Mucosa of gallbladder (tissue), 1 donor: ENCODE measurements around the gene HIPK2. TPM values are rescaled to one million over a fixed set of nuclear protein-coding genes. Genes with fewer than 3 reads are reported as not detected.

Experiments
- DNase-seq: peaks from one replicate; pipeline ENCODE4 v3.0.0-alpha.2; 2020; ENCODE audit warnings: low spot score
- total RNA-seq: library from RNA; stranded (reverse); gene quantifications from one replicate; pipeline ENCODE4 v1.2.1, GENCODE V29; 2021
- donor health status: DM: no; HTN: no; CAD: no.

HIPK2 gene
- total RNA-seq, 1 donor from 2014 or later = 49.0 TPM

GRCh38 chr7:139538881-139539635 is 238.7 kb downstream of the HIPK2 start:
- DNase-seq = no peak

GRCh38 chr7:139536152-139536551 is 241.6 kb downstream of the HIPK2 start:
- no peak for DNase-seq

GRCh38 chr7:139534966-139535651 is 242.7 kb downstream of the HIPK2 start:
- no peak for DNase-seq

- no peak for DNase-seq
Observed at GRCh38 chr7:139534096-139534495, 243.7 kb downstream of the HIPK2 start.

GRCh38 chr7:139532636-139533155 is 245.1 kb downstream of the HIPK2 start:
- no peak for DNase-seq

- DNase-seq = no peak
Observed at GRCh38 chr7:139531094-139531493, 246.7 kb downstream of the HIPK2 start.

- no peak for DNase-seq
Observed at GRCh38 chr7:139526578-139527544, 250.9 kb downstream of the HIPK2 start.

GRCh38 chr7:139525750-139526149 is 252.0 kb downstream of the HIPK2 start:
- no peak for DNase-seq

- no peak for DNase-seq
Observed at GRCh38 chr7:139525239-139525638, 252.6 kb downstream of the HIPK2 start.

GRCh38 chr7:139523968-139524815 is 253.6 kb downstream of the HIPK2 start:
- no peak for DNase-seq

GRCh38 chr7:139523199-139523941 is 254.4 kb downstream of the HIPK2 start, which contains the start of gene CLEC2L:
TSS of gene CLEC2L (plus strand) at chr7:139523685. CDS start at chr7:139523928, 243 bp downstream.
- no peak for DNase-seq

- no peak for DNase-seq
Observed at GRCh38 chr7:139522830-139523198, 255.0 kb downstream of the HIPK2 start.

- no peak for DNase-seq
Observed at GRCh38 chr7:139521439-139521838, 256.4 kb downstream of the HIPK2 start.

- no peak for DNase-seq
Observed at GRCh38 chr7:139515266-139515665, 262.5 kb downstream of the HIPK2 start.

Other genes with a start within 250 kb of the HIPK2 start
- 40.9 TPM for gene TBXAS1, start 51.3 kb upstream of the HIPK2 start, total RNA-seq